ENCODE data around the gene LRRK1.

Gene LRRK1

DNA sequence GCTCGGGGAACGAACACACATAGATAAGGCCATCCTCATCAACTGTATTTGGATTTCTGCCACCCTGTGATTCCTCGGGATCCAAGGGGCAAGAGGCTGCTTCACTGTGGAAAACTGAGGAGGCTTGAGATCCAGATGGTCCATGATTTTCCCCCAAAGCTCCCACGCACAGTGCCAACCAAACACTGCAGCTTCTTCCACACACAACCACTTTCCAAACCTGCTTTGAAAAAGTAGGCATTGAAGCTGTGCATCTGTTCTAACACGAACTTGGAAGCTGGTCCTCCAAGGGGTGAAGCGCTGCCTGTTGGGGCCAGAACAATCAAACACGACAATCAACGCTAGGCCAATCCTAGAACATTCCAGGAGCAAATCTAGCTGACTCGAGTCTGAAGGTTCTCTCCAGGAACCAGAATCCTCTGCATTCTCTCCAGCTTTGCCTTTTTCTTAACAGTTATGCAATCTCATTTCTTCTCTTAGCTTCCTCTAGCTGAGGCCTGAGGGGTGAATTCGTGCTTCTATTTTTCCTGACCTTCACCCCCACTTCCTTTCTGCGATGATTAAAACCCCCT lies 104.4 kb downstream of the LRRK1 start:
- DNase-seq (ENCODE audit: low spot score), result no peak

DNA sequence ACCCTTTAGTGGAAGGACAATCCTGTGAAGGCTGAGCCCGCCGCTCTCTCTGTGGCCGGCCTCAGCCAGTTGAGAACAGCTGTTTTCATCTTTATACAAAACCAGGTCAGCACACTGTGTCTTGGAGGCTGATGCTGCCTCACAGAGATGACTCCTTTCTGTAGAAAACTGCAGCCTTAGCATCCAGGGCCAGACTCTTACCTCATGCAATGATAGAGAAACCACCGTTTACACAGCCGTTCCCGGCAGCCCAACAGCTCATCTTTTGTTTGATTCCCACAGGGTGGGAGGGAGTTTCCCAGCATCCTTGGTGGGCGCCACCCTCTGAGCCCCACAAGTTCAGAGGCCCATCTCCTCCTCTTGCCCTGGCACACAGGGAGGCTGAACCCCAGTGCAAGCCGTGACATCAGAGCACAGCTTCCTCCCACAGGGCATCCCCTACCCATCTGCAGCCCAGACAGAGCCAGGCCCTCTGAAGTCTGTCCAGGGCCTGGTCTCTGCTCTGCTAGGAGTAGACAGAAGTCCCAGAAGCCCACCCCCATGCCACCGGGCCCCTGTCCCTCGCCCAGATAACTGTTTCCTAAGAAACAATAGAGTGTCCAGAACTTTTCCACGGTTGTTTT lies 105.0 kb downstream of the LRRK1 start:
- DNase-seq (ENCODE audit: low spot score), result no peak

DNA sequence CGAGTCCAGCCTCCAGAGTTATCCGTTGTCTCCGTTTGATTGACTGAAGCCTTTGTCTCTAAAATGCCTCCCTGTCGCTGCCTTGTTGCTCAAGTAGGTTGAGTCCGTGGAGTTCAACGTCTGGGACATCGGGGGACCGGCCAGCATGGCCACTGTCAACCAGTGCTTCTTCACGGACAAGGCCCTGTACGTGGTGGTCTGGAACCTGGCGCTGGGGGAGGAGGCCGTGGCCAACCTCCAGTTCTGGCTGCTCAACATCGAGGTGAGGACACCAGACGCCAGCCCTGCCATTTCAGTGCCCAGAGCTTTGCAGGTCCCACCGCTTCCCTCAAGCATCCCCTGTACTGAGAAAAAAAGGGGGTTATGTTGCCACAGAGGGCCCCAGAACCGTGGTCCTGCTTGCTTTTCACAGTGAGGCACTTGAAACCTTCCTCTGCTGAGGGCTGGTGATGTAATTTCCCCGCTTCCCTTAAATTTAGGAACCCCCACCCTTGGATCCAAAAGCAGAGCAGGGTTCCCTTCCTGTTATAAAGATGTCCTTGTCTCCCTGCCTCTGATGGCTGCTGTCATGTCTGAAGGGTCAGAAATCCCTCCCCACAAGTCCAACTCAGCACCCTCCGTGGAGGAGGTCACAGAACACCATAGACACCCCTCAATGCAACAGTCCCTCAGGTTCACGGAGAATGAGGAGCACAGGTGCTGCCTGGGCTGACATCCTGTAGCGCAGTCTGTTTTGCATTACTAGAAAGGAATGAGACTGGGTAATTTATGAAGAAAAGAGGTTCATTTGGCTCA lies 105.7 kb downstream of the LRRK1 start:
- DNase-seq (ENCODE audit: low spot score), result no peak

DNA sequence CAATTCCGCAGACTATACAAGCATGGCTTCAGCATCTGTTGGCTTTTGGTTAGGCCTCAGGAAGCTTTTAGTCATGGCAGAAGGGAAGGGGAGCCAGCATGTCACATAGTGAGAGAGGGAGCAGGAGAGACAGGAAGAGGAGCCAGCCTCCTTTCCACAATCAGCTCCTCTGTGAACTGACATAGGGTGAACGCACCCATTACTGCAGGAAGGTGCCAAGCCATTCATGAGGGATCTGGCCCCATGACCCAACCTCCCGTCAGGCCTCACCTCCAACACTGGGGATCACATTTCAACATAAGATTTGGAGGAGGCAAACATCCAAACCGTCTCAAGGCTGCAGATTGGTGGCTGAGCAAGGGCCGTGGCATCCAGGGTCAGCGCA lies 106.3 kb downstream of the LRRK1 start:
- no peak for DNase-seq (ENCODE audit: low spot score)

DNA sequence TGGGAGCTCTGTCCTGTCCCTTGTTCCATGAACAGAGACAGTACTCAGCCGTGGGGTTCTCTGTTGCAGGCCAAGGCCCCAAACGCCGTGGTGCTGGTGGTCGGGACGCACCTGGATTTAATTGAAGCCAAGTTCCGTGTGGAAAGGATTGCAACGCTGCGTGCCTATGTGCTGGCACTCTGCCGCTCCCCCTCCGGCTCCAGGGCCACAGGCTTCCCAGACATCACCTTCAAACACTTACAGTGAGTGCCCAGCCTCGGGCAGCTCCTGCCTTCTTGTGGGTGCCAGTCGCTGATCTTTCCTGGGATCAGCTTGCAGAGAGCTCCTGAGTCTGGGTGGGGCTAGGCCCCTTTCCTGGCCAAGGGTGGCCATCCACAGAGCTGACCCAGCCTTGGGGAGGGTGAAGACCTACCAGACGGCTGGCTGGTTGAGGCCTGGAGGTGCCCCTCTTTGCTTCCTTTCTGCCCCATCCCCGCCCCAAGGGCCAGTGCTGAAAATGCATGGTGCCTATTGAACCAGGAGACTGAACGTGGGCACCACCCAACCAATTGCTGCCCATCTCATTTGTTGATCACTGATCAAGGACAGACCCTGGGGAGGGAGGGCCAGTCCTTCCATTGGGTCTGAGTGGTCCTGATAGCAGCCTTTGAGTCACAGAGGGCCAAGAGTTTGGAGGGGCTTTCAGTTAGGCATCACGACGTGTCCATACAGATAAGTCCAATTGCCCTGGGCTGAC lies 106.9 kb downstream of the LRRK1 start:
- DNase-seq (ENCODE audit: low spot score), result no peak

DNA sequence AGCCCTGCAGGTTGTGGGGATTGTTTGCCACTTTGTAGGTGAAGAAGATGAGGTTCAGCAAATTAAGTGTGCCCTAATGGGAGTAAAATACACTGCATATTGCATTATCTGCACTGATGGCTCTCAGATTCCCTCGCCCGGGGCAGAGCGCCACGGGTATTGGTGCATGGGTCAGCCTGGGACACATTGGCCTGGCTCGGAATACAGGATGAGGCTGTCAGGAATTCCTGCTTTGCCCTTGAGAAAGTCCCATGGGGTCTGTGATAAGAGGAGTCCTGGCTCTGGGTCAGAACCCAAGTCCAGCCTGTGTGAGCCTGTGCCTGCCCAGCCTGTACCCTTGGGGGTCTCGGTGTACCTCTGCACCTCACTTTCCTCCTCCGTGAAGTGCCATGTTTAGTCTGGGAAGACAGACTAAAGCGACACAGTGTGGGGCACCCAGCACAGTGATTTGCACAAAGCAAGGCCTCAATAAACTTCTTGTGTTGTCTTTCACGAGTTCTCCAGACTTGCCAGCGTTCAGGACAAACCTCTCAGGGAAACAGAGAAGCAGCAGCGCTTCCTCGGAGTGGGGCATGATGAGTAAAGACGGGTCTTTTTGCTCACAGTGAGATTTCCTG lies 107.6 kb downstream of the LRRK1 start:
- DNase-seq (ENCODE audit: low spot score), result no peak

DNA sequence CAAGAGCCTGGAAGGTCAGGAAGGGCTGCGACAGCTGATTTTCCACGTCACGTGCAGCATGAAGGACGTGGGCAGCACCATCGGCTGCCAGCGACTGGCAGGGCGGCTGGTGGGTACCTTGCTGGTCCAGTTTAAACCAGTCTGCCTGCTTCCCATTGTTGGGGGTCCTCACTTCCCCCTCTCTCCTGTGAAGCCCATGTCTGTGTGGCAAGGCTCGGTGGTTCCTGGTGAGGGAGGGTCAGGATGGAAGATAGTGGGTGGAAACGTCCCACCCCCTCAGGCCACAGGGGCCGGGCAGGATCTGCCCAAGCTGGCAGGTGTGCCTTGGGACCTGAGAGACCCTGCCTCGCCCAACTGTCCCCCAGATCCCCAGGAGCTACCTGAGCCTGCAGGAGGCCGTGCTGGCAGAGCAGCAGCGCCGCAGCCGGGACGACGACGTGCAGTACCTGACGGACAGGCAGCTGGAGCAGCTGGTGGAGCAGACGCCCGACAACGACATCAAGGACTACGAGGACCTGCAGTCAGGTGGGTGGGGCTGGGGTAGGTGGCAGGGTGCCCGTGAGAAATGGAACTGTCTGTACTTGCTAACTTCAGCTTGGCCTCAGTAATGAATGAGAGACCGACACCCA lies 108.2 kb downstream of the LRRK1 start:
- no peak for DNase-seq (ENCODE audit: low spot score)

DNA sequence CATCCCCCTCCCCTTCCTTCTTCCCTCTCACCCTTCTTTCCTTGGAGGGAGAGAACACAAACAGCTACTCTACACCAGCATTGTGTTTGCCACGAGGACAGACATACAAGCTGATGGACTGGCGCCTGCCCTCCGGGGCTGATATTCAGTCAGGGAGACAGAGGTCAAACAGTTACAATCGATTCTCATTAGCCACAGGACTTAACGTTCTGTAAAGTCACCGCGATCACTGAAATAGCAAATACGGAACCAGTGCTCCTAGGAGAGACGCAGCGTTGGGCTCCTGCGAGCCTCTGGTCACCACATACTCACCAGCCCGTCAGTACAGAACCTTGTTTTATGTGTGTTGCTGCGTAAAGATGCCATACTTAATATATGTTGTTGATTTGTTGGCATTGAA lies 108.8 kb downstream of the LRRK1 start:
- no peak for DNase-seq (ENCODE audit: low spot score)

DNA sequence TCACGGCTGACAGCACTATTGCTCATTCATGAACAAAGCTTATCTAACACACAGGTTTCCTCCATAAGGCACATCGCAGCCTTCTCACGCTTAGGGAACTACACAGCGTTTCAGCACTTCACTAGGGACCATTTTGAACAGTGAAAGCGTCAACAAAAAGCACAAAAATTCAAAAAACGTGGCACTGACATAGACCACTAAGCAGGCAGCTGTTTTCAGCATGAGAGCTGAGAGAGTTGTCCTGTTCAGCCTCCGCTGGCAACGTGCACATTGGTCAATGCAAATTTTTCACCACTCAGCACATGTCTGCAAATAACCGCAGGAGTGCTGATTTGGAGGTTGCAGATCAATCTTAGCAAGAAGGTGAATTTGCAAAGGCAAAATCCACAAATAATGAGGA lies 109.2 kb downstream of the LRRK1 start:
- no peak for DNase-seq (ENCODE audit: low spot score)

DNA sequence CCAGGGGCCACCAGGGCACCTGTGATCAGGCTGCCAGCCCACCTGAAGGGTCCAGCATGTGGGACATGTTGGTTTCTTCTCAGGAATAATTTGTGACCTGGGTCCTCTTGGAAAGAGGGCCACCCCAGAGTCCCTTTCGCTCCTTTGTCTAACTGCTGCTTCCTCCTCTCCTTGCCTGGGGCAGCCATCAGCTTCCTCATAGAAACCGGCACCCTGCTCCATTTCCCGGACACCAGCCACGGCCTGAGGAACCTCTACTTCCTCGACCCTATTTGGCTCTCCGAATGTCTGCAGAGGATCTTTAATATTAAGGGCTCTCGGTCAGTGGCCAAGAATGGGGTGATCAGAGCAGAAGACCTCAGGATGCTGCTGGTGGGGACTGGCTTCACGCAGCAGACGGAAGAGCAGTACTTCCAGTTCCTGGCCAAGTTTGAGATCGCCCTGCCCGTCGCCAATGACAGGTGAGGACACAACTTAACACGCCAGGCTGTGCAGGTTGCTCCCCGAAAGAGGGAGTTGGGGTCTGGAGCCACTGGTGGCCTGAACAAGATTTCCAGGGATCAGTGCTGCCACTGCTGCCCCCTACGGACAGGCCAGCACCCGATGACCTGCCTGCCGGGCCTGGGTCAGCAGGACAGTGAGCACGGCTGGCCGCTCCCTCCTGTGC lies 109.7 kb downstream of the LRRK1 start:
- DNase-seq (ENCODE audit: low spot score), result no peak

DNA sequence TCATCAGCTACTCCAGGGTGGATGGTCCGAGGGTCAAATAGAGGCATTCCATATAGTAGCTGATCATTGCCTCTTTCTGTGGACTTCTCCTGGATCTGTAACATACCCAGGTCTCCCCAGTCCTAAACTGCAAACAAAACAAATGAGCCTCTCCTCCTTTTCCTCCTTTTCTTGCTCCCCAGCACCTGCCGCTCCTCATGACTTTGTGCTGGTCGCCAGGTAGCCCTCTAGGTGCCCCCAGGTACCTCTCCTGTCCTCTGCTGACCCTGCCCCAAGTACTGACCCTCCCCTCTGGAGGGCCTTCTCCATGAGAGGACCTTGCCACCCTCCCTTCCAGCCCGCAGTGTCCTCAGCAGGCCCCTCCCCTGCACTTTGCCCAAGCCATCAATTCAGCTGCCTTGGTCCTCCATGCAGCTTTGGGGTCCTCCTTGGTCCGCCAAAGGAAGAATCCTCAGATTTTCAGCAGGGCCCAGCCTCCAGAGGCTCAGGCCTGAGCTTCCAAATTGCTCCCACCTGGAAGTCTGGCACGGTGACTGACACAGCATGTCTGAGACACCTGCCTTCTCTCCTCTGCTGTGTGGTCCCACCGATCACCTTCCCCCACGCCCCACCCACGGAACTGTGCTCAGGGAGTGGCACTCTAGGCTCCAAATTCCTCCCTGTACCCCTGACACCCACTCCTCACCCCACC lies 111.0 kb downstream of the LRRK1 start:
- DNase-seq (ENCODE audit: low spot score), result no peak

DNA sequence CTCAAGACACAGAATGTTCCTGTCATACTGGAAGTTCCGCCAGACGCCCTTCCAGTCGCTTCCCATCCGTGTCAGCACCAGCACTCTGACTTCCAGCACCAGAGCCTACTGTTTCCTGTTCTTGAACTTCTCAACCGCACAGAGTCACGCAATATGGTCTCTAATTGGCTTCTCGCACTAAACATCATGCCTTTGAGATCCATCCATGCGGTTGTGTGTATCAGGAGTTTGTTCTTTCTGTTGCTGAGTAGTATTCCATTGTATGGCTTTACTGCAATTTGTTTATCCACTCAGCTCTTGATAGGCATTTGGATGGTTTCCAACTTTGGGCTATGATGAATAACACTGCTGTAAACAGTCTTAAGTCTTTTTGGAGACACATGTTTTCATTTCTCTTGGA lies 112.1 kb downstream of the LRRK1 start:
- DNase-seq (ENCODE audit: low spot score), result no peak

DNA sequence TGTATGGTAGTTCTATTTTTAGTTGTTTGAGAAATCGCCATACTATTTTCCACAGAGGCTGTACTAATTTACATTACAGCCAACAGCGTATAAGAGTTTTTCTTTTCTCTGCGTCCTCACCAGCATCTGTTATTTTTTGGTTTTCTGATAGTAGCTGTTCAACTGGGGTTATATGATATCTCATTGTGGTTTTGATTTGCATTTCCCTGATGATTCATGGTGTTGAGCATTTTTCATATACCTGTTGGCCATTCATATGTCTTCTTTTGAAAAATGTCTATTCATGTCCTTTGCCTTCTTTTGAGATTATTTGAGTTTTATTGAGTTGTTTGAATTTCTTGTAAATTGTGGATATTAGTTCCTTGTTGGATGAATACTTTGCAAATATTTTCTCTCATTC lies 114.6 kb downstream of the LRRK1 start:
- no peak for DNase-seq (ENCODE audit: low spot score)

DNA sequence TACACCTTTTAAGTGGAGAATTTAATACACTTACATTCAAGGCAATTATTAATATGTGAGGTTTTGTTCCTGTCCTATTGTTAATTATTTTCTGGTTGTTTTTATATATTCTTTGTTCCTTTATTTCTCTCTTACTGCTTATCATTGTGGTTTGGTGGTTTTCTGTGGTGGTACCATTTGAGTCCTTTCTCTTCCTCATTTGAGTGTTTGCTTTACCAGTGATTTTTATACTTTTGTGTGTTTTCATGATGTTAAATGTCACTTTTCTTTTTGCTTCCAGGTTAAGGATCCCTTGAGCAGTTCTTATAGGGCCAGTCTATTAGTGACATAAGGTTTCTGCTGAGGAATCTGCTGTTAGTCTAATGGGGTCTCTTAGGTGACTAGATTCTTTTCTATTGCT lies 116.5 kb downstream of the LRRK1 start:
- DNase-seq (ENCODE audit: low spot score), result no peak

DNA sequence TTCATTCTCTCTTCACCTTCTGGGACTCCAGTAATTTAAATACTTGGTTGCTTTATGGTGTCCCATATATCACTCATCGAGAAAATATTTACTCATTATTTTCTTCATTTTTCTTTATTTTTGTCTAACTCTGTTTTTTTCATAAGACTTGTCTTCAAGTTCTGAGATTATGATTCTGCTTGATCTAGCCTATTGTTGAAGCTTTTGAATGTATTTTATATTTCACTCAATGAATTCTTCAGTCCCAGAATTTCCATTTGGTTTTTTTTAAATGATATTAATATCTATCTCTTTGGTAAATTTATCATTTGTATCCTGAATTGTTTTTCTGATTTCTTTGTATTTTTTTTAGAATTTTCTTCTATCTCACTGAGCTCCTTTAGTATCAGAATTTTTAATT lies 117.0 kb downstream of the LRRK1 start:
- DNase-seq (ENCODE audit: low spot score), result no peak

DNA sequence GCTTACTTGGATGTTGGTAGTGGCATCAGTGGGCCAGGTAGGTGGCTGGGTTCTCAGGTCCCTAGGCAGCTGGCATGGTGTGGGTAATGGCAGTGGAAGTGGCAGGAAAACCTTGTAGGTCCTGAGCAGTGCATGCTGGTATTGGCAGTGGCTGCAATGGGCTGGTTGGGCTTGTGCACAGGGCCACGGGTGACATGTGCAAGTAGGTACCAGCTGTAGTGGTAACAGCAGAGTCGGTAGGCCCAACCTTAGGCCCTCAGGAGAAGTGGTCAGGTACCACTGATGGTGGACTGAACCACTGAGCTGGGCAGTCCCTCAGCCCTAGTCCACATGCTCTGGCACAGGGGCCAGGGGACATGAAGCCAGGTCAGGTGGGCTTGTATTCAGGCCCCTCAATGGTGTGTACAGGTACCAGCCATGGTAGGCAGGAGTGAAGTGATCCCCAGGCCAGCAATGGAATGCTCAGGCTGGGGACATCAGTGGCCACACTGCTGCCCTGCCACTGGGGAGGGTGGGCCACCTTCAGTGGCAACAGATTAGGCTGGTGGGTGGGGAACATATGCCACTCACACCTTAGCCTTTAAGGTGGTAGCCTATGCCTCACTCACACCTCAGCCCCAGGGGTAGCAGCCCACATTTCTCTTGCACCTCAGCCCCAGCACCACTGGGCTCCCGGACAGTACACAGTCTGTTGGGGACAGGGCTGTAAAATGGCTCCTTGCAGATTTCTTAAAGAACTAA lies 118.1 kb downstream of the LRRK1 start:
- DNase-seq (ENCODE audit: low spot score), result no peak

DNA sequence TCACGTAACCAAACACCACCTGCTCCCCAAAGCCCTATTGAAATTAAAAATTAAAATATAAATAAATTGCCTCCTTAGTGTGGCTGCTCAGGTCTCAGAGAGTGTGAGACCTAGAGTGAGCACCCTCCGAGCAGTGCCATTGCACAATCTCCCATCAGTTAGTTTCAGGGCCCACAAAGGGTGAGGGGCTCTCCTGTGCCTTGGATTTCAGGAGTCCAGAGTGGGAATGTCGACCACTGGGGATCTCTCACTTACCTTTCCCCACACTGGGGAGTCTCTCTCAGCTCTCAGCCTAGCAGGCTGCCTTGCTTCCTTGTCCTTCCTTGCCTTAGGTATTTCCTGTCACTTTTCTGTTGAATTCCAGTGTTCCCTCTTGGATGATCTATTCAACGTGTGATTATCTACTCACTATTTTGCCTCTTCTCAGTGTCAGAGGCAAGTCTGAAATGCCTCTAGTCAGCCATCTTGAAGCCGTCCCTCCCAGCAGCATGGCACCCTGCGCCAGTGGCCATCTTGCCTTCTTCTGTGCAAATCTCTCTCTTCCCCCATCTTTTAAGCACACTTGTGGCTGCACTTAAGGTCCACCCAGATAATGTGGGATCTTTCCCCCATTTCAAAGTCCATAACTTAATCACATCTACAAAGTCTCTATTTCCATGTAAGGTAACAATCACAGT lies 119.3 kb downstream of the LRRK1 start:
- DNase-seq (ENCODE audit: low spot score), result no peak

DNA sequence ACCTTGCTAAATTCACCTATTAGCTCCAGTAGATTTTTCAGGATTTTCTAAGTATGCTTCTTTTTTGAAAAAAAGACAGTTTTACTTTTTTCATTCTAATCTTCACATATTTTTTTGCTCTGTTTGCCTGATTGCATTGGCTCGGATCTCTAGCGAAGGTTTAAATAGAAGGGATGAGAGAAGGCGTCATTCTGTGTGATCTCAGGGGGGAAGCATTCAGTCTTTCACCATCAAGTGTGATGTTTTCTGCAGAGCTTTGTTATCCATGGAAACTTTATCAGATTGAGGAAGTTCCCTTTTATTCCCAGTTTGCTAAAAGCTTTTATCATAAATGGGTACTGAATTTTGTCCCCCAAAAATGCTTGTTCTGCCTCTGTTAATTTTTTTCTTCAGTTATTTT lies 120.3 kb downstream of the LRRK1 start:
- no peak for DNase-seq (ENCODE audit: low spot score)

DNA sequence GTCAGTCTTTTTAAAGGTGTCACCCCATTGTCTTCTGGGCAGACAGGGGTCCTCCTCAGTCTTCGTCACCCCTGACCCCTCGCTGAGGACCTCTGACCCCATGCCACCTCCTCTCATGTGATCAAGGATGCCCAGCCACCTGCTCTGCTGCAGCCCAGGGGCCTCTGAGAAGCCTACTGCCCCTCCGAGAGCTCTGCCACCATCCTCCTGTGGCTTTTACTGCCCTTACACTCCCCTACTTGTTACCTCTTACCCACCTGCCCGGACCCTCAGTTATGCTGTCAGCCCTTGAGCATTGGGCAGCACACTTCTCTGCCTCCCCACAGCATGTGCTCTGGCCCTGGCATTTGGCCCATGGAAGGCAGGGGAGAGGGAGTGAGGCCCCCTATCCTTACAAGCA lies 123.2 kb downstream of the LRRK1 start:
- DNase-seq (ENCODE audit: low spot score), result no peak

DNA sequence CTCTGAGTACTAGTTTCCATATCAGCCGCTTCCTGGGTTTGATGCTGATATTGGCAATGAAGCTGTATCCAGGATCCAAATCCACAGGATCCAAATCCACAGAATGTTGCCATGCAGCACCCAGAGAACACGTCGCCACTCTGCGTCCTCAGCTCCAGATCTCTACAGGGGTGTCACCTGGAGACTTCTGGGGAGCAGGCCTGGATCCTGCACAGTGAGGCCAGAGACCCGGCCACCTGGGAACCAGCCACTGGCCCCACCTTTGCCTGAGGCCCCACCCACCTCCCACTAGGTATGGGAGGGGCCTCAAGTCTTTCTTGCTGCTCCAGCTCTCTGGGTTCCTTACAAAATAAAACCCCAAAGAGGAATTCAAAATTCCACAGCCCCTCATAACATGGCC lies 123.9 kb downstream of the LRRK1 start:
- DNase-seq (ENCODE audit: low spot score), result no peak

All from NAMALWA (cell line).